ENCODE results near the gene SPTBN4. TPM values are rescaled to one million over a fixed set of nuclear protein-coding genes. Genes with fewer than 3 reads are reported as not detected.

SPTBN4 gene
- total RNA-seq, 6 experiments from 2014 or later = 0.17 to 0.96 (median 0.54) TPM

DNA sequence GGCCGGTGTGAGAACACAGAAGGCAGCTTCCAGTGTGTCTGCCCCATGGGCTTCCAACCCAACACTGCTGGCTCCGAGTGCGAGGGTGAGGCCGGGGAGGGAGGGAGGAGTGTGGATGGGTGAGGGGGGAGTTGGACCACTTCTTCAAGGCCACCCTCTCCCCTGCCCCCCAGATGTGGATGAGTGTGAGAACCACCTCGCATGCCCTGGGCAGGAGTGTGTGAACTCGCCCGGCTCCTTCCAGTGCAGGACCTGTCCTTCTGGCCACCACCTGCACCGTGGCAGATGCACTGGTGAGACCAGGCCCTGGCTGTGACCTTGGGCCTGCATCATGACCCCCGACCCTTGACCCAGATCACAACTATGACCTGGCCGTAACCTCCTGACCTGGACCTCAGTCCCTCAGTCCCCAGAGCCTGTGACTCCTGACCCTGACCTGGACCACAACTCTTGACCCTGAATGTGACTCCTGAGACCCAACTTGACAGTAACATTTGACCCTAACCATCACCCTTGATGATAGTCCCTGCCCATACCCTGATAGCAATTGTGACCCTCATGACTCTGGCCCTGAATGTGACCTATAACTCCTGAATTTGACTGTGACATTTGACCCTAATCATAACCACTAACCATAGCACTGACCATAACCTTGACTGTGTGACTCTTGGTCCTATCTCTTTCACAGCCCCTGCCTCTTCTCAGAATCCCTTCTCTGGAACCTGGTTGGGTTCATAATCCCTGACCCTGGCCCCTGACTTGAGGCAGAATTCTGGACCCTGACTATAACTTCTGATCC, 145.3 kb downstream of the SPTBN4 start:
- TF ChIP-seq, protein P1, sequence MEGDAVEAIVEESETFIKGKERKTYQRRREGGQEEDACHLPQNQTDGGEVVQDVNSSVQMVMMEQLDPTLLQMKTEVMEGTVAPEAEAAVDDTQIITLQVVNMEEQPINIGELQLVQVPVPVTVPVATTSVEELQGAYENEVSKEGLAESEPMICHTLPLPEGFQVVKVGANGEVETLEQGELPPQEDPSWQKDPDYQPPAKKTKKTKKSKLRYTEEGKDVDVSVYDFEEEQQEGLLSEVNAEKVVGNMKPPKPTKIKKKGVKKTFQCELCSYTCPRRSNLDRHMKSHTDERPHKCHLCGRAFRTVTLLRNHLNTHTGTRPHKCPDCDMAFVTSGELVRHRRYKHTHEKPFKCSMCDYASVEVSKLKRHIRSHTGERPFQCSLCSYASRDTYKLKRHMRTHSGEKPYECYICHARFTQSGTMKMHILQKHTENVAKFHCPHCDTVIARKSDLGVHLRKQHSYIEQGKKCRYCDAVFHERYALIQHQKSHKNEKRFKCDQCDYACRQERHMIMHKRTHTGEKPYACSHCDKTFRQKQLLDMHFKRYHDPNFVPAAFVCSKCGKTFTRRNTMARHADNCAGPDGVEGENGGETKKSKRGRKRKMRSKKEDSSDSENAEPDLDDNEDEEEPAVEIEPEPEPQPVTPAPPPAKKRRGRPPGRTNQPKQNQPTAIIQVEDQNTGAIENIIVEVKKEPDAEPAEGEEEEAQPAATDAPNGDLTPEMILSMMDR (IDR thresholded peaks at IDR 0.05) = no peak
- H3K27ac Mint-ChIP-seq = no peak overlapping the region
- no peaks in the 10 kb centered on the region for H3K36me3 Mint-ChIP-seq (ENCODE audit: low read depth)
- H3K4me1 Mint-ChIP-seq (ENCODE audit: low read depth) = peaks cover 28% of the 10 kb centered on the region
- H3K27me3 Mint-ChIP-seq (ENCODE audit: insufficient read depth) = peaks cover 1% of the 10 kb centered on the region
- H3K4me3 Mint-ChIP-seq = no peak overlapping the region
- DNase-seq = no peak
- no peaks in the 10 kb centered on the region for H3K9me3 Mint-ChIP-seq

DNA sequence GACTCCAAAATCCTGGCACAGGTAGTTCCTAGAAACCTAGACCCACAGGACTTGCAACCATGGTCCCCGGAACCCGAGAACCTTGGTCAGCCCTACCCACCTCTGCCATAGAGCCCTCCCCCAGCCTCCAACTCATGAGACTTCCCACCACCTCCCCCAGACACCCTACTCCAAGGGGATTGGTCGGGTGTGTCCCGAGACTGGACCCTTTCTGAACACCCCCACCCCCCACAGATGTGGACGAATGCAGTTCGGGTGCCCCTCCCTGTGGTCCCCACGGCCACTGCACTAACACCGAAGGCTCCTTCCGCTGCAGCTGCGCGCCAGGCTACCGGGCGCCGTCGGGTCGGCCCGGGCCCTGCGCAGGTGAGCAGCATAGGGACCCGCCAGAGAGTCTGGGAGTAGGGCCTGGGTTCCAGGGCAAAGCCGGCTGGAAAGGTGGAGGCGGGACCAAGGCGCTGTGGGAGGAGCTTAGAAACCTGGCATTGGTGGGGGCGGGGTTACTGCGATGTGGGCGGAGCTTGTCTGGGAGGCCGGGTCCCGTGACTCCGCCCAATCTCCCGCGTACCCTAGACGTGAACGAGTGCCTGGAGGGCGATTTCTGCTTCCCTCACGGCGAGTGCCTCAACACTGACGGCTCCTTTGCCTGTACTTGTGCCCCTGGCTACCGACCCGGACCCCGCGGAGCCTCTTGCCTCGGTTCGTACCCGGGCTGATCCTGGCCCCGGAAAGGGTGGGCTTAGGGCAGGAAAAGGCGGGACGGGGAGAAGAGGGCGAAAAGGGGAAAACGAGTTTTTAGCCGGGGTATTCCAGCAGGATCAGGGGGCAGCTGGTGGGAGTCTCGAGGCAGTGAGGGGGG, 146.3 kb downstream of the SPTBN4 start:
- no peak for DNase-seq
- H3K27me3 Mint-ChIP-seq (ENCODE audit: insufficient read depth) = peaks cover 1% of the 10 kb centered on the region
- no peaks in the 10 kb centered on the region for H3K9me3 Mint-ChIP-seq
- no peaks in the 10 kb centered on the region for H3K36me3 Mint-ChIP-seq (ENCODE audit: low read depth)
- TF ChIP-seq, protein P1 (IDR thresholded peaks at IDR 0.05) = no peak
- H3K4me1 Mint-ChIP-seq (ENCODE audit: low read depth) = peaks cover 28% of the 10 kb centered on the region
- peak overlapping the region; percentile 94 for H3K27ac Mint-ChIP-seq
- H3K4me3 Mint-ChIP-seq = peak overlapping the region; percentile 91

DNA sequence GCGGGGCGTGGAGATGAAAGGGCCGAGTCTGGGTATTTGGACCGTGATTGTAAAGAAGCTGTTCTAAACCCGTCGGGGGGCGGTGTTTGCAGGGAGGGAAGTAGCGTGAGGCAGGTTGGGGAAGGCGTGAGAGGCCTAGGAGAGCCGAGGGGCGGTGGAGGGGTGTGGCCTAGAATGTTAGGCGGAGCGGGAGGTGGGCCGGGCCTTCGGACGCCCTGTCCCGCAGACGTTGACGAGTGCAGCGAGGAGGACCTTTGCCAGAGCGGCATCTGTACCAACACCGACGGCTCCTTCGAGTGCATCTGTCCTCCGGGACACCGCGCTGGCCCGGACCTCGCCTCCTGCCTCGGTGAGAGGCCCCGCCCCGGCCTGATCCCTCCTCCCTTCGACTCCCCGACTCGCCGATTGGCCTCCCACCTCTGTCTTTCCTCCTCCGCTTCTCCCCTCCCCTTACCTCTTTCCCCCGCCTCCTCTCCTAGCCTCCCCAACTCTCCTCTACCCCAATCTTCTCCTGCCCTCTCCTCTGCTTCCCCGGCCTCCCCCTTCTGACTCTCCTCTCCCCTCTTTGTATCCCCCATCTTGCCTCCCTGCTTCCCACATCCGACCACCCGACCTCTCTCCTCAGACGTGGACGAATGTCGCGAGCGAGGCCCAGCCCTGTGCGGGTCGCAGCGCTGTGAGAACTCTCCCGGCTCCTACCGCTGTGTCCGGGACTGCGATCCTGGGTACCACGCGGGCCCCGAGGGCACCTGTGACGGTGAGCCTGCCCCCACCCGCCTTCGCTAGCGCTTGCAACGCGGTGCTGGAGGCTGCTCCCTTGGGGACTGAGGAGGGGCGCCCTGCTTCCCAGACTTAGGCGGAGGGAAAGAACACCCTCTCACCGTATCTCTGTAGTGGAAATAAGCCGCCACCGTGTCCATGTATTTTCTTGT, 147.2 kb downstream of the SPTBN4 start:
- peak overlapping the region; percentile 91 for H3K4me3 Mint-ChIP-seq
- H3K4me1 Mint-ChIP-seq (ENCODE audit: low read depth) = peaks cover 28% of the 10 kb centered on the region
- H3K9me3 Mint-ChIP-seq = no peaks in the 10 kb centered on the region
- H3K36me3 Mint-ChIP-seq (ENCODE audit: low read depth) = peaks cover under 1% of the 10 kb centered on the region; the same call in 1 of the 2 replicates
- H3K27me3 Mint-ChIP-seq (ENCODE audit: insufficient read depth) = peaks cover 1% of the 10 kb centered on the region; the same call in 1 of the 2 replicates
- peak overlapping the region; percentile 94 for H3K27ac Mint-ChIP-seq
- DNase-seq = peak; percentile 68
- TF ChIP-seq, protein P1 (IDR thresholded peaks at IDR 0.05) = no peak

DNA sequence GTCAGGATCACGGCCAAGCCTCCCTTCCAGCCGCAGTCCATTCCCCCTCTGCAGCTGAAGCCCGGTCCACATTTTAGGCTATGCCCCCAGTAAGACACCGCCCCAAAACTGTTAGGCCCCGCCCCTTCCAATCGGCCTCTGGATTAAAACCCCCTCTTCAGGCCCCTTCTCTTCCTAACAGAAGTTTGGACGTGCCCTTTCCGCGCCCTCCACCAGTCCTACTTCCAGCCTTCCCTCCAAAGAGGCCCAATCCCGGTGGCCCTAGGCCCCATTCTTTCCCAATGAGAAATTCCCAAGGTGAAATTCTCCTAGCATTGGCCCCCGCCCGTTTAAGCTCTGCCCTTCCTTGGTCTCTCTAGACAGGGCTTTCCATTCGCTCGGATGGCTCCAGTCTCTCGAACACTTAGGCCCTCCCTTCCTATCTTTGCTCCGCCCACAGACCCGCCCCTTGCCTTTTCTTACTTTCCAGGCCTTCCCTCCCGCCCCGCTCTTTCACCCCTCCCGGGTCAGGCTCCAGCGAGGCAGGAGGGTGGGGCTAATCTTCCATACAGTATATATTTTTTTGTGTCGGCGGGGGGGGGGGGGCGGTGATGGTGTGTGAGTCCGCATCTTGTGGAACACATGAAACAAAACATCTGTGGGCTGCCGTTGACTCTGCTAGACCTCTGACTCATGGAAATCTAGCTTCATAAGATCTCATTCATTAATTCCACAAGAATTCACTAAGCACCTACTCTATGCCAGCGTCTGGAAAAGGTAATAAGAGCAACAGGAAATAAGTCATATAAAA, 148.0 kb downstream of the SPTBN4 start:
- H3K27ac Mint-ChIP-seq = peak overlapping the region; percentile 94
- peaks cover 28% of the 10 kb centered on the region for H3K4me1 Mint-ChIP-seq (ENCODE audit: low read depth)
- H3K27me3 Mint-ChIP-seq (ENCODE audit: insufficient read depth) = peaks cover 1% of the 10 kb centered on the region
- peak overlapping the region; percentile 91 for H3K4me3 Mint-ChIP-seq
- DNase-seq = peak; percentile 93
- H3K36me3 Mint-ChIP-seq (ENCODE audit: low read depth) = peaks cover 9% of the 10 kb centered on the region
- TF ChIP-seq, protein P1 (IDR thresholded peaks at IDR 0.05) = no peak
- H3K9me3 Mint-ChIP-seq = no peaks in the 10 kb centered on the region

Measured in HFFc6 (cell line).